HG03432 (cell line): Measurements from ENCODE around the gene PALM.

Source experiments
- ATAC-seq: cut with Tn5 transposase; IDR thresholded peaks from one replicate; pipeline ENCODE4 v1.9.1; 2021; ENCODE audit warnings: mild to moderate bottlenecking, moderate library complexity; ENCODE audit not compliant: unreplicated experiment

Gene PALM

DNA sequence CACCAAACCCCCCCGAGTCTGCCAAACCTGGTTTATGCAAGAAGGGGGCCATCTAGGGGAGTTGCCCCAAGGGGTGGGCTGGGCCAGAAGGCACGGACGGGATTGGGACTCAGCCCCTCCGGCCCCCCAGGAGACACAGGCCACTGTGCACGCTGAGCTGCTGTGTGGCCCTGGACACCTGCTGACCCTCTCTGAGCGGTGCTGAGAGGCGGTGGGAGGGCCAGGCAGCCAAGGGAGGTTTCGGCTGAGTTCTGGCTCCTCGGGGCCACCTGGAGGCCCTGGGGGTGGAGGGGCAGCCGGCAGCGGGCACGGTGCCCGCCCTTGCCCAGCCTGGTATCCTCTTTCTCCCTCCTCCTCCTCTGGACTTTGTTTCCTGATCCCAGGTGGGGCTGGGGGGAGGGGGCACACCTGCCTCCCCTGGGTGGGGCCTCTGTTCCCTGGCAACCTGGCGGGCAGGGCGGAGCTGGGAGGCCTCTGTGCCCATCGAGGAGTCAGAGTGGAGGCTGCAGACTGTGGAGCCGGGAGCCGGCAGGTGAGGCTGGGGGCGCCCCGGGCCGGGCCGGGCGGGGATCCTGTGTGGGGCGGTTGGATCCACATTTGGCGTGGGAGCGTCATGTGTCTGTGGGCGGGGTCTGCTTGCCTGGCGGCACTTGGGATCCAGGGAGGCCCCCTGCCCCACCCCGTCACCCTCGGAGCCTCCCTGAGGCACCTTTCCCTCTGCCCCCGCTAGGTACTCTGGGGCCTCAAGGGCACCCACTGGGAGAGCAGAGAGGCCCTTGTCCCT, 42.1 kb downstream of the PALM start, which contains the start of gene MISP:
TSS of gene MISP (plus strand) at position 473 of the 784 bp plus-strand sequence. CDS start 5,835 bp downstream, outside the sequence.
- no peak for ATAC-seq

- ATAC-seq = no peak
These were observed 43.0 kb downstream of the PALM start for GRCh38 chr19:751501-752341.

DNA sequence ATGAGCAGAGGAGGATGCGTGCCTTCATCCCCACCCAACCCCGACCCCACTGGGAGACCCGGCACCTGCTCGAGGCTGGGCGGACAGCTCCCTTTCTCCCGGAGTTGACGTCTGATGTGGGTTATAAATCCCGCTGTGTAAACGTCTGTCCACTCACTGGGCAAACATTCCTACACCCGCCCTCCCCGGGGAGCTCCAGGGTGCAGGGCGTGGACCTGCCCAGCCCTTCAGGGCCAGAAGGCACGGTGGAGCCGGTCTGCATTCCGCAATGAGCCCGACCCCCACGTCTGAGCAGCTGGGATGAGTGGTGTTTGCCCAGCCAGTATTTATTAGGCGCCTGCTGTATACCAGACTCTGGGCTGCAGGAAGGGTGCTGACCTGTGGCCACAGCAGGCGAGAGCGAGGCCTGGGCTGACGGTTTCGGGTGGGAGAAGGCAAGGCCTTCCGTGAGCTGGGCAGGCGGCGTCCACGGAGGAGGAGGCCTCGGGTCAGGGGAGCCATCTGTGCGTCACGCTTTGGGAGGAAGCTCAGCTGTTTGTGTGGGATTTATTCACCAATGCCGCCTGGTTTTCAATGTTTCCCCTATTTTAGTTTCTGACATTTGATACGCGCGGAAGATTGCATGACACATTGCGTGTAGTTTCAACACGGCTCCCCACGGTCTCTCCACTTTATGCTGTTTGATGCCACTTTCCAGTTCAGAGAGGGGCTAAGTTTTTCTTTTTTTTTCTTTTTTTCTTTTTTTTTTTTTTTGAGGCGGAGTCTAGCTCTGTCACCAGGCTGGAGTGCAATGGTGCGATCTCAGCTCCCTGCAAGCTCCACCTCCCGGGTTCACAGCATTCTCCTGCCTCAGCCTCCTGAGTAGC, 44.1 kb downstream of the PALM start:
- ATAC-seq = no peak

DNA sequence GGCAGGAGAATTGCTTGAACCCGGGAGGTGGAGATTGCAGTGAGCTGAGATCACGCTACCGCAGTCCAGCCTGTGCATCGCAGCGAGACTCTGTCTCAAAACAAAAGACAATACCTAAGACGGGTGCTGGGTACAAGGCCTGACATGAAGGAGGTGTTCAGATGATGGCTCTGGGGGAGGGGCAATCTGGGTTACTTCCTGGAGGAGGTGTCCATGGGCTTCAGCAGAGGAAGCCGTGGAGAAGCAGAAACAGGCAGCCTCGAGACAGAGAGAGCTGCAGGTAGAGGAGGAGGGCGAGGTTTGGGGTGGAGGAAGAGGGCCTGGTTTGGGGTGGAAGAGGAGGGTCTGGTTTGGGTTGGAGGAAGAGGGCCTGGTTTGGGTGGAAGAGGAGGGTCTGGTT, 45.8 kb downstream of the PALM start:
- ATAC-seq = no peak

- ATAC-seq = no peak
These were observed 46.3 kb downstream of the PALM start for GRCh38 chr19:755063-755462.

- ATAC-seq = no peak
These were observed 47.5 kb downstream of the PALM start for GRCh38 chr19:756236-756635.

DNA sequence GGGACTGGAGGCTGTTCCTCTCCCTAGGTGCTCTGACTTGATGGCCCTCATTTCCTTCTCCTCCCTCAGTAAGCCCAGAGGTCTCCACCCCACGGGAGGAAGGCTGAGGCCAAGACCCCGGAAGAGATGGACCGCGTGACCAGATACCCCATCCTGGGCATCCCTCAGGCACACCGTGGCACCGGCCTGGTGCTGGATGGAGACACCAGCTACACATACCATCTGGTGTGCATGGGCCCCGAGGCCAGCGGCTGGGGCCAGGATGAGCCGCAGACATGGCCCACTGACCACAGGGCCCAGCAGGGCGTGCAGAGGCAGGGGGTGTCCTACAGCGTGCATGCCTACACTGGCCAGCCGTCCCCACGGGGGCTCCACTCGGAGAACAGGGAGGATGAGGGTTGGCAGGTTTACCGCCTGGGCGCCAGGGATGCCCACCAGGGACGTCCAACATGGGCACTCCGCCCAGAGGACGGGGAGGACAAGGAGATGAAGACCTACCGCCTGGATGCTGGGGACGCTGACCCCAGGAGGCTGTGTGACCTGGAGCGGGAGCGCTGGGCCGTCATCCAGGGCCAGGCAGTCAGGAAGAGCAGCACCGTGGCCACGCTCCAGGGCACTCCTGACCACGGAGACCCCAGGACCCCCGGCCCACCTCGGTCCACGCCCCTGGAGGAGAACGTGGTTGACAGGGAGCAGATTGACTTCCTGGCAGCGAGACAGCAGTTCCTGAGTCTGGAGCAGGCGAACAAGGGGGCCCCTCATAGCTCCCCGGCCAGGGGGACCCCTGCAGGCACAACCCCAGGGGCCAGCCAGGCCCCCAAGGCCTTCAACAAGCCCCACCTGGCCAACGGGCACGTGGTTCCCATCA, 48.3 kb downstream of the PALM start:
- ATAC-seq = no peak

DNA sequence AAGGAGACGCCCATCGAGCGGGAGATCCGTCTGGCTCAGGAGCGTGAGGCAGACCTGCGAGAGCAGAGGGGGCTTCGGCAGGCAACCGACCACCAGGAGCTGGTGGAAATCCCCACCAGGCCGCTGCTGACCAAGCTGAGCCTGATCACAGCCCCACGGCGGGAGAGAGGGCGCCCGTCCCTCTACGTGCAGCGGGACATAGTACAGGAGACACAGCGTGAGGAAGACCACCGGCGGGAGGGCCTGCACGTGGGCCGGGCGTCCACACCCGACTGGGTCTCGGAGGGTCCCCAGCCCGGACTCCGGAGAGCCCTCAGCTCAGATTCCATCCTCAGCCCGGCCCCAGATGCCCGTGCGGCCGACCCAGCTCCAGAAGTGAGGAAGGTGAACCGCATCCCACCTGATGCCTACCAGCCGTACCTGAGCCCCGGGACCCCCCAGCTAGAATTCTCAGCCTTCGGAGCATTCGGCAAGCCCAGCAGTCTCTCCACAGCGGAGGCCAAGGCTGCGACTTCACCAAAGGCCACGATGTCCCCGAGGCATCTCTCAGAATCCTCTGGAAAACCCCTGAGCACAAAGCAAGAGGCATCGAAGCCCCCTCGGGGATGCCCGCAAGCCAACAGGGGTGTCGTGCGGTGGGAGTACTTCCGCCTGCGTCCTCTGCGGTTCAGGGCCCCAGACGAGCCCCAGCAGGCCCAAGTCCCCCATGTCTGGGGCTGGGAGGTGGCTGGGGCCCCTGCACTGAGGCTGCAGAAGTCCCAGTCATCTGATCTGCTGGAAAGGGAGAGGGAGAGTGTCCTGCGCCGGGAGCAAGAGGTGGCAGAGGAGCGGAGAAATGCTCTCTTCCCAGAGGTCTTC, 49.3 kb downstream of the PALM start:
- ATAC-seq = no peak

DNA sequence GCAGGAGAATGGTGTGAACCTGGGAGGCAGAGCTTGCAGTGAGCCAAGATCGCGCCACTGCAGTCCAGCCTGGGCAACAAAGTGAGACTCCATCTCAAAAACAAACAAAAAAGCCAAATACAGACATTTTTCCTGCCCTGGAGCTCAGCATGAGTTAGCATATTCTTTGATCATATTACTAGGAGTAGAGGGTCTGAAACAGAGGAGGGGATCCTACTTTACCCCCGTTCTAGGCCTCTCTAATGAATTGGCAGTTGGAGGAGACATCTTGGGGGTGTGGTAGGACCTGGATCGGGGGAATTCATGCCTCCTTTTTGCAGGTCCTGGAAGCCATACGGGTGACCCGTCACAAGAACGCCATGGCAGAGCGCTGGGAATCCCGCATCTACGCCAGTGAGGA, 54.4 kb downstream of the PALM start:
- ATAC-seq = no peak

DNA sequence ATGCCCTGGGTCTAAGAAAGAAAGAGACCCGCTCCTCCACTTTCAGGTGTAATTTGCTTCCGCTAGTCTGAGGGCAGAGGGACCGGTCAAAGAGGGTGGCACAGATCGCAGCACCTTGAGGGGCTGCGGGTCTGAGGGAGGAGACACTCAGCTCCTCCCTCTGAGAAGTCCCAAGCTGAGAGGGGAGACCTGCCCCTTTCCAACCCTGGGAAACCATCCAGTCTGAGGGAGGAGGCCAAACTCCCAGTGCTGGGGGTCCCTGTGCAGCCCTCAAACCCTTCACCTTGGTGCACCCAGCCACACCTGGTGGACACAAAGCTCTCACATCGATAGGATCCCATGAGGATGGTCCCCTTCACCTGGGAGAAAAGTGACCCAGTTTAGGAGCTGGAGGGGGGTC, 55.1 kb downstream of the PALM start:
- no peak for ATAC-seq

DNA sequence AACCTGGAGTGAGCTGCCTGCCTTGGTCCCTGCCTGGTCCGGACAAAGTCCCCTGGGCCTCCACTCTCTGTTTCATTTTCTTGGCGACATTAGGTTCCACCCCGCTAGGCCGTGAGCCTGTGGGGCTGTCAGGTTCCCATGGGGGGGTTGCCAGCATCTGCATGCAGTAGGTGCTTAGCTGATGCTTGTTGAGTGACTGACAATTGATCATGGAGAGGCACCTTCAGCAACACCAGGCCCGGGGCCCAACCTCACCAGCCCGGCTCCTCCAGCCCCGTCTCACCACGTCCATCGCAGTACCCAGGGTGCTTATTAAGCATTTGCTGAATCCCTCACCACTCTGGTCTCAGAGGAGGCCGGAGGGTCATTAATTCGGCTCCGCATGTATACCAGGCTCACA, 55.6 kb downstream of the PALM start:
- ATAC-seq = no peak

- no peak for ATAC-seq
These were observed 56.5 kb downstream of the PALM start for GRCh38 chr19:765179-765738.

DNA sequence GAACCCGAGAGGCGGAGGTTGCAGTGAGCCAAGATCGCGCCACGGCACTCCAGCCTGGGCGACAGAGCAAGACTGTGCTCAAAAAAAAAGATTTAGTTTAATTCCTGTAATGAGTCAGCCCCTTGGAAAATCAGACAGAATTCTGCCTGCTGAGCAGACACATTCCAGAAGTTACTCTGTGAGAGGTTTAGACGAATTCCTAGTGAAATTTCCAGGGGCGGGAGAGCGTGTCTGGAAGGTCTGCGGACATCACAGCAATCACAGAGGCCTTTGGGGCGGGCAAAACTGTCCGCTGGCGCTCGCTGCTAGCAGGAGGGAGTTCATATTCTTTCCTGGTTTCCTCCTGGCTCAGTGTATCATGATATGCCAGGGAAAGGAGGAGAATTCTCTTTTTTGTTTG, 59.7 kb downstream of the PALM start:
- no peak for ATAC-seq

- ATAC-seq = no peak
These were observed 60.9 kb downstream of the PALM start for GRCh38 chr19:769616-770015.

DNA sequence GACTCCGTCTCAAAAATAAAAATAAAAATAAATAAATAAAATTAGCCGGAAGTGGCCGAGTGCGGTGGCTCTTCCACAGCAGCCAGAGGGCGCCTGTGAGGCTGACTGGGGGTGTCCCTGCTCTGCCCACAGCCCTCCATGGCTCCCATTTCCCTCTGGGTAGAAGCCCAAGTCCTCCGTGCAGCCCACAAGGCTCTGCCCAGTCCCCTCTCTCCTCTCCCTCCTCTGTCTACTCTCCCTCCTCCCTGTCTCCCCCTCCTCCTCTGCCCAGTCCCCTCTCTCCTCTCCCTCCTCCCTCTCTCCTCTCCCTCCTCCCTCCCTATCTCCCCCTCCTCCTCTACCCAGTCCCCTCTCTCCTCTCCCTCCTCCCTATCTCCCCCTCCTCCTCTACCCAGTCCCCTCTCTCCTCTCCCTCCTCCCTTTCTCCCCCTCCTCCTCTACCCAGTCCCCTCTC, 62.6 kb downstream of the PALM start:
- no peak for ATAC-seq

DNA sequence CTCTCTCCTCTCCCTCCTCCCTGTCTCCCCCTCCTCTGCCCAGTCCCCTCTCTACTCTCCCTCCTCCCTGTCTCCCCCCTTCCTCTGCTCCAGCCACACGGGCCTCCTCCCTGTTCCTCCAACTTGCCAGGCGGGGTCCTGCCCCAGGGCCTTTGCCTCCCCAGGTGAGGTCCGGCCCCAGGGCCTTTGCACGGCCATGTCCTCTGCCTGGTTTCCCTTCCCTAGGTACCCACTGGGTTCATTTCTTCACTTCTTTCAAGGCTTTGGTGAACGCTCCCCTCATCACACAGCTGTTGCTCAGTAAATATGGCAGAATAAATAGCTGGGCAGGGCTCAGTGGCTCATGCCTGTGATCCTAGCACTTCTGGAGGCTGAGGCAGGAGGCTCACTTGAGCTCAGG, 63.3 kb downstream of the PALM start:
- no peak for ATAC-seq

DNA sequence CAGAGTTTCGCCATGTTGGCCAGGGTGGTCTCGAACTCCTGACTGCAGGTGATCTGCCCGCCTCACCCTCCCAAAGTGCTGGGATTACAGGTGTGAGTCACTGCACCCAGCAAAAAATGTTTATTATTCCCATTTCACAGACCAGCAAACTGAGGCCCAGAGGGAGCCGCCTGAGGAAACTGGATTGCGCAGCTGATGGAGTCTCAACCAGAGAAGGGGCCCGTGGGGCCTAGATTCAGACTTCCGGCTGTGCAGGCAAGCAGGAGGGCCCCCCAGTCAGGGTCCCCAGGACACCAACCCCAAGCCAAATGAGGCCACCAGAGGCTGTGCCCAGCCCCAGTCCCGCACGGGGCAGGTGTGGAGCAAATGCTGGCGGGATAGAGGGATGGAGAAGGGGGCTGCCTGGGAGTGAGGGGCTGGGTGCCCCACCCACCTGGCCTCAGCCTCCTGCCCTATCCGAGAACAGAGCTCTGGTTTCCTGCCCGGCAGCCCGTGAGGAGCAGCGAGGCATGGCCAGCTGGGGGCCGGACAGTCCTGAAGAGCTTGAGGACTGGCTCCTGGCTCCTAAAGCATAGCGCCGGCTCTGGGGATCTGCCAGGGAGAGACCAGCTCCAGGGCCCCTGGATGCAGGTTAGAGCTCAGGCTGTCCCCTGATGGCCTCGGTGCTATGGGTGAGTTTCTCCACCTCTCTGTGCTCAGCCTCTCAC, 64.1 kb downstream of the PALM start:
- ATAC-seq = no peak

DNA sequence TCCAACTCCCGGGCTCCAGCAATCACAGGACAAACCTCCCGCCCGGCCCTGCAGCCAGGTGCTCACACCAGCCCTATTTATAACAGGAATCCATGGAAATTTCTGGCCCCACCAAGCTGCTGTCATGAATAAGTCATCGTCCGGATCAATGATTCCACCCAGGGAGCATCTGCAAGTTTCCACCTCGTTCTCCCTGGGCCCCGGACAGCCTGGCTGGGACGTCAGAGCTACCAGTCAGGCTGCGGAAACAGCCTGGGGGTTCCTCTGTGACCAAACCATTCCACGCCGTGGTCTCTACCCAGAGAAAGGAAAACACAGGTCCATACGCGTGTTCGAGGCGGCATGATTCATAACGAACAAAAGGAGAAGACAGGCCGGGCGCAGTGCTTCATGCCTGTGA, 67.8 kb downstream of the PALM start:
- no peak for ATAC-seq
